Measurements from ENCODE around the gene DAPK2.

Gene DAPK2

GRCh38 chr15:63895787-63896218 lies 150.5 kb downstream of the DAPK2 start:
- DNase-seq (ENCODE audit: low read depth in 2 of 2) = no peak

- DNase-seq (ENCODE audit: low read depth in 2 of 2) = no peak
Measured at GRCh38 chr15:63895194-63895593, 151.1 kb downstream of the DAPK2 start.

GRCh38 chr15:63894662-63894949 lies 151.7 kb downstream of the DAPK2 start:
- DNase-seq (ENCODE audit: low read depth in 2 of 2) = no peak

GRCh38 chr15:63893866-63894661 lies 152.2 kb downstream of the DAPK2 start:
- DNase-seq (ENCODE audit: low read depth in 2 of 2) = no peak

- peak; percentile 77 to 82 for DNase-seq (ENCODE audit: low read depth in 2 of 2)
Measured at GRCh38 chr15:63892794-63893441, 153.4 kb downstream of the DAPK2 start.

GRCh38 chr15:63891768-63892133 lies 154.5 kb downstream of the DAPK2 start:
- no peak for DNase-seq (ENCODE audit: low read depth in 2 of 2)

- peak; percentile 44 to 56 for DNase-seq (ENCODE audit: low read depth in 2 of 2)
Measured at GRCh38 chr15:63891079-63891767, 155.1 kb downstream of the DAPK2 start.

- DNase-seq (ENCODE audit: low read depth in 2 of 2) = no peak
Measured at GRCh38 chr15:63890617-63891016, 155.7 kb downstream of the DAPK2 start.

- no peak for DNase-seq (ENCODE audit: low read depth in 2 of 2)
Measured at GRCh38 chr15:63889831-63890230, 156.5 kb downstream of the DAPK2 start.

- no peak for DNase-seq (ENCODE audit: low read depth in 2 of 2)
Measured at GRCh38 chr15:63888823-63889222, 157.5 kb downstream of the DAPK2 start.

- DNase-seq (ENCODE audit: low read depth in 2 of 2) = no peak
Measured at GRCh38 chr15:63888146-63888545, 158.1 kb downstream of the DAPK2 start.

- no peak for DNase-seq (ENCODE audit: low read depth in 2 of 2)
Measured at GRCh38 chr15:63887630-63888029, 158.7 kb downstream of the DAPK2 start.

GRCh38 chr15:63884953-63885352 lies 161.3 kb downstream of the DAPK2 start:
- DNase-seq (ENCODE audit: low read depth in 2 of 2) = no peak

GRCh38 chr15:63881431-63881830 lies 164.9 kb downstream of the DAPK2 start:
- no peak for DNase-seq (ENCODE audit: low read depth in 2 of 2)

GRCh38 chr15:63880744-63881143 lies 165.5 kb downstream of the DAPK2 start:
- DNase-seq (ENCODE audit: low read depth in 2 of 2) = no peak

GRCh38 chr15:63879995-63880394 lies 166.3 kb downstream of the DAPK2 start:
- no peak for DNase-seq (ENCODE audit: low read depth in 2 of 2)

- DNase-seq (ENCODE audit: low read depth in 2 of 2) = no peak
Measured at GRCh38 chr15:63879211-63879610, 167.1 kb downstream of the DAPK2 start.

GRCh38 chr15:63877713-63878271 lies 168.5 kb downstream of the DAPK2 start:
- DNase-seq (ENCODE audit: low read depth in 2 of 2) = no peak

GRCh38 chr15:63876085-63876662 lies 170.1 kb downstream of the DAPK2 start:
- no peak for DNase-seq (ENCODE audit: low read depth in 2 of 2)

GRCh38 chr15:63874616-63875015 lies 171.7 kb downstream of the DAPK2 start:
- no peak for DNase-seq (ENCODE audit: low read depth in 2 of 2)

GRCh38 chr15:63872759-63873510 lies 173.3 kb downstream of the DAPK2 start:
- no peak for DNase-seq (ENCODE audit: low read depth in 2 of 2)
